Trophoblast cell (in vitro differentiated cells and primary cell): ENCODE results near the gene CELF4.

Source experiments
- DNase-seq, 2 donors: peaks; one replicate each; pipeline ENCODE4 v3.0.0-alpha.2; 2016
- H2AFZ ChIP-seq: 2 replicates; pipeline ENCODE4 v1.6.1; 2013; ENCODE audit warnings: low read length, moderate library complexity, mild to moderate bottlenecking; ENCODE audit not compliant: insufficient read depth, poor library complexity
- H2AK5ac ChIP-seq: 2 replicates; pipeline ENCODE4 v1.6.1; 2013; ENCODE audit warnings: mild to moderate bottlenecking, low read length
- H2BK120ac ChIP-seq: 2 replicates; pipeline ENCODE4 v1.6.1; 2013; ENCODE audit warnings: low read length, mild to moderate bottlenecking, moderate library complexity; ENCODE audit not compliant: insufficient read depth, poor library complexity
- H2BK12ac ChIP-seq: 2 replicates; pipeline ENCODE4 v1.6.1; 2013; ENCODE audit warnings: mild to moderate bottlenecking, low read length, moderate library complexity
- H2BK5ac ChIP-seq: 2 replicates; pipeline ENCODE4 v1.6.1; 2013; ENCODE audit warnings: low read length, low read depth, moderate library complexity, mild to moderate bottlenecking; ENCODE audit not compliant: poor library complexity
- H3K14ac ChIP-seq: 2 replicates; pipeline ENCODE4 v1.6.1; 2013; ENCODE audit warnings: mild to moderate bottlenecking, low read length
- H3K18ac ChIP-seq: 2 replicates; pipeline ENCODE4 v1.6.1; 2013; ENCODE audit warnings: mild to moderate bottlenecking, low read length
- H3K23ac ChIP-seq: 2 replicates; pipeline ENCODE4 v1.6.1; 2013; ENCODE audit warnings: low read length
- H3K27ac ChIP-seq: 2 replicates; pipeline ENCODE4 v1.5.1; 2013; ENCODE audit warnings: low read depth, mild to moderate bottlenecking, inconsistent platforms, low read length, moderate library complexity
- H3K27me3 ChIP-seq: 2 replicates; pipeline ENCODE4 v1.6.1; 2013; ENCODE audit warnings: inconsistent platforms, mild to moderate bottlenecking, low read length, moderate library complexity; ENCODE audit not compliant: insufficient read depth
- H3K36me3 ChIP-seq, 2 experiments: 1 replicate in 1 of 2; 2 replicates in 1 of 2; pipeline ENCODE4 v1.6.1; 2013; ENCODE audit warnings: low read length in 2 of 2, mild to moderate bottlenecking in 2 of 2, moderate library complexity in 1 of 2; ENCODE audit not compliant: insufficient read depth in 2 of 2, control insufficient read depth in 1 of 2
- H3K4ac ChIP-seq: 2 replicates; pipeline ENCODE4 v1.6.1; 2013; ENCODE audit warnings: low read depth, mild to moderate bottlenecking, low read length, moderate library complexity
- H3K4me1 ChIP-seq, 2 experiments: 1 replicate in 1 of 2; 2 replicates in 1 of 2; pipeline ENCODE4 v1.6.1; 2013; ENCODE audit warnings: low read length in 2 of 2, mild to moderate bottlenecking in 2 of 2, moderate library complexity in 1 of 2; ENCODE audit not compliant: insufficient read depth in 2 of 2, control insufficient read depth in 1 of 2
- H3K4me2 ChIP-seq: 2 replicates; pipeline ENCODE4 v1.6.1; 2013; ENCODE audit warnings: inconsistent platforms, mild to moderate bottlenecking, low read length, moderate library complexity
- H3K4me3 ChIP-seq: 2 replicates; pipeline ENCODE4 v1.5.1; 2013; ENCODE audit warnings: mild to moderate bottlenecking, low read depth, low read length, inconsistent platforms
- H3K79me1 ChIP-seq: one replicate; pipeline ENCODE4 v1.6.1; 2013; ENCODE audit warnings: low read length
- H3K79me2 ChIP-seq: 2 replicates; pipeline ENCODE4 v1.6.1; 2013; ENCODE audit warnings: low read length, mild to moderate bottlenecking; ENCODE audit not compliant: control insufficient read depth, insufficient read depth, poor library complexity
- H3K9ac ChIP-seq: 2 replicates; pipeline ENCODE4 v1.6.1; 2013; ENCODE audit warnings: mild to moderate bottlenecking, low read length
- H3K9me3 ChIP-seq: 2 replicates; pipeline ENCODE4 v1.6.1; 2013; ENCODE audit warnings: low read depth, mild to moderate bottlenecking, control low read depth, inconsistent platforms, low read length; ENCODE audit not compliant: insufficient read depth
- H4K12ac ChIP-seq: 2 replicates; pipeline ENCODE4 v1.6.1; 2013; ENCODE audit warnings: low read depth, mild to moderate bottlenecking, low read length, moderate library complexity
- H4K8ac ChIP-seq: 2 replicates; pipeline ENCODE4 v1.6.1; 2013; ENCODE audit warnings: low read depth, mild to moderate bottlenecking, low read length, moderate library complexity
- H4K91ac ChIP-seq: one replicate; pipeline ENCODE4 v1.6.1; 2013; ENCODE audit warnings: low read depth, mild to moderate bottlenecking, low read length, moderate library complexity
- WGBS: extraction: QIAGEN DNeasy Blood & Tissue Kit; methylation state at CpG from one replicate; pipeline ENCODE4 v1.1.7; 2013; ENCODE audit warnings: missing lambda C conversion rate; ENCODE audit not compliant: insufficient read length, insufficient coverage; ENCODE audit errors: extremely low coverage; 5-methylcytosine and 5-hydroxymethylcytosine counted together

Gene CELF4

GRCh38 chr18:37414816-37415215 is 150.8 kb downstream of the CELF4 start:
- Histone ChIP-seq H3K9ac (no peak overlapping the region), H4K12ac (no peak overlapping the region), H3K23ac (no peak overlapping the region), H4K91ac (no peak overlapping the region), H3K18ac (no peak overlapping the region), H3K79me1 (no peaks in the 10 kb centered on the region), H3K4me3 (no peak overlapping the region), H2BK5ac (no peak overlapping the region), H3K79me2 (no peaks in the 10 kb centered on the region), H3K4me1 (peaks cover 0 to 3% of the 10 kb centered on the region in 2 experiments), H3K36me3 (no peaks in the 10 kb centered on the region), H2BK120ac (no peak overlapping the region), H3K4me2 (no peak overlapping the region), H3K14ac (no peak overlapping the region), H2AK5ac (no peak overlapping the region), H2AFZ (no peak overlapping the region), H3K27ac (no peak overlapping the region), H2BK12ac (no peak overlapping the region), H3K9me3 (peaks cover 1% of the 10 kb centered on the region), H4K8ac (no peak overlapping the region), H3K27me3 (no peaks in the 10 kb centered on the region), H3K4ac (no peak overlapping the region)
- no CpG with 5 or more reads among the region's 1 CpG for WGBS
- DNase-seq, result peak; percentile 38 to 81

DNA sequence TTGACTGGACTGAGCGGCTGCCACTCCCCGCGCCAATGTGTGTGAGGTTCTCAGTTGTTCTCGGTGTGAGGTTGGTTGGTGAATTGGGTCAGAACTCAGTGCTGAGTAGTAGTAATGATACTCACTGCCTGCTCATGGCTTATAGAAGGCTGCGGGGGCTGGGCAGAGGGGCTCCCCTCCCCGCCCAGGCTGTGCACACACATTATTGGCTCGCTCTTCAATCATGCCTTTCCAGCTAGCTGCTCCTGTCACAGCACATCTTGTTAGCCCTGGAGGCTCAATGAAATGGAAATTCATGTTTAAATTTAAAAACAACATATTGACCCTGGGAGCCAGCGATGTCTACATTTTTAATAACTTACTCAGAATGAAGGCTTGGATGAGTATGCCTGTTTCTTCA is 152.8 kb downstream of the CELF4 start:
- Histone ChIP-seq H4K12ac (no peak overlapping the region), H3K4me2 (no peak overlapping the region), H3K23ac (no peak overlapping the region), H3K4me1 (peaks cover 0 to 3% of the 10 kb centered on the region in 2 experiments), H2BK5ac (no peak overlapping the region), H2BK120ac (no peak overlapping the region), H3K4ac (no peak overlapping the region), H3K18ac (no peak overlapping the region), H3K27ac (no peak overlapping the region), H2BK12ac (no peak overlapping the region), H3K27me3 (no peaks in the 10 kb centered on the region), H3K36me3 (no peaks in the 10 kb centered on the region), H3K9ac (no peak overlapping the region), H3K9me3 (peaks cover 1% of the 10 kb centered on the region), H3K79me1 (no peaks in the 10 kb centered on the region), H4K91ac (no peak overlapping the region), H2AFZ (no peak overlapping the region), H3K4me3 (no peak overlapping the region), H2AK5ac (no peak overlapping the region), H3K79me2 (no peaks in the 10 kb centered on the region), H4K8ac (no peak overlapping the region), H3K14ac (no peak overlapping the region)
- no CpG with 5 or more reads among the region's 8 CpGs for WGBS
- DNase-seq, result no peak

GRCh38 chr18:37412333-37412732 is 153.3 kb downstream of the CELF4 start:
- no peaks in the 10 kb centered on the region for H3K79me1 ChIP-seq
- WGBS, result 100% methylated on average over 2 of the region's 3 CpGs
- H3K14ac ChIP-seq, result no peak overlapping the region
- H2BK5ac ChIP-seq, result no peak overlapping the region
- no peak overlapping the region for H3K4me2 ChIP-seq
- no peak overlapping the region for H3K4ac ChIP-seq
- H3K4me3 ChIP-seq, result no peak overlapping the region
- no peak overlapping the region for H3K9ac ChIP-seq
- no peak overlapping the region for H3K27ac ChIP-seq
- H4K12ac ChIP-seq, result no peak overlapping the region
- no peaks in the 10 kb centered on the region for H3K79me2 ChIP-seq
- no peak overlapping the region for H2BK12ac ChIP-seq
- no peaks in the 10 kb centered on the region for H3K27me3 ChIP-seq
- peaks cover 0 to 3% of the 10 kb centered on the region in 2 experiments for H3K4me1 ChIP-seq
- no peak overlapping the region for H2BK120ac ChIP-seq
- peaks cover 1% of the 10 kb centered on the region for H3K9me3 ChIP-seq
- DNase-seq, result no peak
- H2AFZ ChIP-seq, result no peak overlapping the region
- no peak overlapping the region for H3K18ac ChIP-seq
- no peak overlapping the region for H2AK5ac ChIP-seq
- no peak overlapping the region for H4K8ac ChIP-seq
- no peaks in the 10 kb centered on the region for H3K36me3 ChIP-seq
- H3K23ac ChIP-seq, result no peak overlapping the region
- no peak overlapping the region for H4K91ac ChIP-seq

DNA sequence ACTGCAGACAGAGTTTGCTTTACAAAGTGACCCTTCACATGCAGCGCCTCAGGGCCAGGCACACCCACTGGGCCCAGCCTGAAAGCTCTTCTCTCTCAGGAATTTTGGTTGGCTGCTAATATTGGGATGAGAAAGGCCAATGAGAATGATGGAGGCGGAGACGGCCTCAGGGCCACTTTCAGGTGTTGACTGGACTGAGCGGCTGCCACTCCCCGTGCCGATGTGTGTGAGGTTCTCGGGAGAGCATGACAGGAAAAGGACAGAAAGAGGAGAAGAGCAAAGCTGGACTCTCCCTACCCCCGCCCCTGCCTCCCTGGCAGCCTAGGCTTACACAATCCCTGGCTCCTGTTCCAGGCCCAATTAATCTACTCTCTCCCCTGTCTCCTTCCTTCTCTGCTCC is 155.7 kb downstream of the CELF4 start:
- Histone ChIP-seq H3K27ac (no peak overlapping the region), H3K9me3 (peaks cover 1% of the 10 kb centered on the region), H3K27me3 (no peaks in the 10 kb centered on the region), H3K18ac (no peak overlapping the region), H3K79me1 (no peaks in the 10 kb centered on the region), H2BK5ac (no peak overlapping the region), H3K4me1 (peaks cover 0 to 3% of the 10 kb centered on the region in 2 experiments), H2BK12ac (no peak overlapping the region), H3K14ac (no peak overlapping the region), H3K36me3 (no peaks in the 10 kb centered on the region), H3K9ac (no peak overlapping the region), H3K4me3 (no peak overlapping the region), H2AK5ac (no peak overlapping the region), H3K4ac (no peak overlapping the region), H4K91ac (no peak overlapping the region), H2BK120ac (no peak overlapping the region), H4K8ac (no peak overlapping the region), H3K79me2 (no peaks in the 10 kb centered on the region), H3K23ac (no peak overlapping the region), H4K12ac (no peak overlapping the region), H3K4me2 (no peak overlapping the region), H2AFZ (no peak overlapping the region)
- no CpG with 5 or more reads among the region's 8 CpGs for WGBS
- peak; percentile 20 for DNase-seq
